NCI-H460 (cell line): ENCODE measurements around the gene CNN3. TPM values are rescaled to one million over a fixed set of nuclear protein-coding genes. Genes with fewer than 3 reads are reported as not detected.

ENCODE experiments used
- DNase-seq: peaks from one replicate; pipeline ENCODE4 v3.0.0-alpha.2; 2016; ENCODE audit warnings: low read depth; ENCODE audit errors: extremely low read depth
- total RNA-seq: library from RNA; depleted of rRNA; stranded (reverse); fragments of >200 nt; shearing (Covaris generic); gene quantifications from 2 replicates; pipeline ENCODE4 v1.2.3, GENCODE V29; 2014

CNN3 gene
- total RNA-seq, 1 experiment from 2014 or later = 26.0 TPM

- DNase-seq = no peak
These were observed 32.3 kb downstream of the CNN3 start for GRCh38 chr1:94894630-94895029.

GRCh38 chr1:94892604-94893254 is 34.2 kb downstream of the CNN3 start:
- peak; percentile 12 for DNase-seq

- DNase-seq = no peak
These were observed 38.7 kb downstream of the CNN3 start for GRCh38 chr1:94888201-94888600.

GRCh38 chr1:94887603-94888171 is 39.2 kb downstream of the CNN3 start:
- DNase-seq = no peak

- DNase-seq = no peak
These were observed 39.8 kb downstream of the CNN3 start for GRCh38 chr1:94887106-94887505.

GRCh38 chr1:94886361-94886760 is 40.5 kb downstream of the CNN3 start:
- DNase-seq = no peak

GRCh38 chr1:94884507-94884906 is 42.4 kb downstream of the CNN3 start:
- no peak for DNase-seq

- no peak for DNase-seq
These were observed 42.8 kb downstream of the CNN3 start for GRCh38 chr1:94884106-94884505.

GRCh38 chr1:94883691-94884090 is 43.2 kb downstream of the CNN3 start:
- DNase-seq = no peak

GRCh38 chr1:94878329-94878728 is 48.6 kb downstream of the CNN3 start:
- no peak for DNase-seq

- DNase-seq = no peak
These were observed 50.5 kb downstream of the CNN3 start for GRCh38 chr1:94876362-94876761.

- no peak for DNase-seq
These were observed 51.1 kb downstream of the CNN3 start for GRCh38 chr1:94875794-94876193.

GRCh38 chr1:94874423-94874822 is 52.5 kb downstream of the CNN3 start:
- DNase-seq = no peak

- DNase-seq = no peak
These were observed 53.2 kb downstream of the CNN3 start for GRCh38 chr1:94873520-94874351.

- no peak for DNase-seq
These were observed 54.0 kb downstream of the CNN3 start for GRCh38 chr1:94872771-94873495.

GRCh38 chr1:94871031-94871430 is 55.9 kb downstream of the CNN3 start:
- DNase-seq = no peak

- no peak for DNase-seq
These were observed 60.6 kb downstream of the CNN3 start for GRCh38 chr1:94866164-94866807.

GRCh38 chr1:94865360-94865759 is 61.5 kb downstream of the CNN3 start:
- no peak for DNase-seq

- DNase-seq = no peak
These were observed 62.1 kb downstream of the CNN3 start for GRCh38 chr1:94864821-94865220.

GRCh38 chr1:94863919-94864318 is 63.0 kb downstream of the CNN3 start:
- peak; percentile 73 for DNase-seq
